ENCODE data around the gene HOXA5.

Gene HOXA5

GRCh38 chr7:27160145-27160545 lies 16.7 kb upstream of the HOXA5 start (continued):
- no peak for TF ChIP-seq ZNF37A (tag by site-specific recombination; IDR thresholded peaks at IDR 0.05)
- peak; percentile 59 for TF ChIP-seq ZNF600 (tag by site-specific recombination; IDR thresholded peaks at IDR 0.05)
- no peak for TF ChIP-seq HIC1 (tag by site-specific recombination; IDR thresholded peaks at IDR 0.05)
- TF ChIP-seq ZNF324 (tag by site-specific recombination; IDR thresholded peaks at IDR 0.05): no peak
- 0 out of 2 replicates have a peak, but pooled peaks have one; percentile 2 for TF ChIP-seq ZBTB17 (tag by site-specific recombination; IDR thresholded peaks at IDR 0.05)
- TF ChIP-seq ZNF658 (tag by site-specific recombination; IDR thresholded peaks at IDR 0.05): no peak
- TF ChIP-seq MEIS1 (CRISPR knock-in tag; IDR thresholded peaks at IDR 0.05; ENCODE audit: borderline replicate concordance): no peak
- TF ChIP-seq PRDM2 (tag by site-specific recombination; IDR thresholded peaks at IDR 0.05; ENCODE audit: borderline replicate concordance): no peak
- no peak for TF ChIP-seq ZNF433 (tag by site-specific recombination; IDR thresholded peaks at IDR 0.05; ENCODE audit: low read depth)
- no peak for TF ChIP-seq ZNF221 (tag by site-specific recombination; IDR thresholded peaks at IDR 0.05; ENCODE audit: borderline replicate concordance)
- no peak for TF ChIP-seq ZSCAN5A (tag by site-specific recombination; IDR thresholded peaks at IDR 0.05)
- TF ChIP-seq BCL11B (tag by site-specific recombination; IDR thresholded peaks at IDR 0.05; ENCODE audit: low read depth): 0 out of 2 replicates have a peak, but pooled peaks have one; percentile 46
- TF ChIP-seq PRDM6 (tag by site-specific recombination; IDR thresholded peaks at IDR 0.05): no peak
- no peak for TF ChIP-seq KLF10 (tag by site-specific recombination; IDR thresholded peaks at IDR 0.05)
- no peak for TF ChIP-seq ZBTB10 (tag by site-specific recombination; IDR thresholded peaks at IDR 0.05)
- no peak for TF ChIP-seq ZNF121 (tag by site-specific recombination; IDR thresholded peaks at IDR 0.05)
- peak; percentile 64; the same call in 1 of the 2 replicates for TF ChIP-seq ZNF335 (tag by site-specific recombination; conservative IDR thresholded peaks at IDR 0.05)
- TF ChIP-seq ZNF24 (tag by site-specific recombination; IDR thresholded peaks at IDR 0.05): no peak
- TF ChIP-seq AEBP2 (tag by site-specific recombination; IDR thresholded peaks at IDR 0.05; ENCODE audit: borderline replicate concordance): no peak
- TF ChIP-seq PRDM1 (tag by site-specific recombination; IDR thresholded peaks at IDR 0.05): no peak
- TF ChIP-seq ZNF626 (tag by site-specific recombination; IDR thresholded peaks at IDR 0.05): no peak
- no peak for TF ChIP-seq SP2 (tag by site-specific recombination; IDR thresholded peaks at IDR 0.05)
- TF ChIP-seq ZNF837 (tag by site-specific recombination; IDR thresholded peaks at IDR 0.05): no peak
- no peak for TF ChIP-seq TCF7L2 (IDR thresholded peaks at IDR 0.05; ENCODE audit: borderline replicate concordance, low read depth, low read length)
- TF ChIP-seq ZNF132 (tag by site-specific recombination; IDR thresholded peaks at IDR 0.05; ENCODE audit: borderline replicate concordance): no peak
- no peak for TF ChIP-seq ZSCAN23 (tag by site-specific recombination; IDR thresholded peaks at IDR 0.05)
